GM21723 (cell line): ENCODE results near the gene TBXAS1.
"Not testable (repeated sequence)": the region's sequence is repeated elsewhere in the genome, so short reads cannot be mapped to it uniquely, and the experiment has no call there.

Experiments
- ATAC-seq: cut with Tn5 transposase; IDR thresholded peaks from one replicate; pipeline ENCODE4 v1.9.1; 2021; ENCODE audit warnings: mild to moderate bottlenecking, moderate library complexity; ENCODE audit not compliant: unreplicated experiment

Gene TBXAS1

GRCh38 chr7:139886206-139886605 is 57.1 kb downstream of the TBXAS1 start:
- no peak for ATAC-seq

- no peak for ATAC-seq
Observed at GRCh38 chr7:139886899-139887298, 57.8 kb downstream of the TBXAS1 start.

GRCh38 chr7:139887992-139888481 is 59.0 kb downstream of the TBXAS1 start:
- no peak for ATAC-seq

- no peak for ATAC-seq
Observed at GRCh38 chr7:139889186-139889871, 60.3 kb downstream of the TBXAS1 start.

GRCh38 chr7:139893461-139893860 is 64.4 kb downstream of the TBXAS1 start:
- no peak for ATAC-seq

- ATAC-seq: peak; percentile 71
Observed at GRCh38 chr7:139893999-139894398, 64.9 kb downstream of the TBXAS1 start.

- no peak for ATAC-seq
Observed at GRCh38 chr7:139895141-139895829, 66.2 kb downstream of the TBXAS1 start.

GRCh38 chr7:139896288-139896687 is 67.2 kb downstream of the TBXAS1 start:
- ATAC-seq: no peak

- ATAC-seq: no peak
Observed at GRCh38 chr7:139896831-139897230, 67.8 kb downstream of the TBXAS1 start.

- no peak for ATAC-seq
Observed at GRCh38 chr7:139897422-139898090, 68.5 kb downstream of the TBXAS1 start.

GRCh38 chr7:139898483-139898882 is 69.4 kb downstream of the TBXAS1 start:
- ATAC-seq: no peak

- ATAC-seq: no peak
Observed at GRCh38 chr7:139899328-139899955, 70.4 kb downstream of the TBXAS1 start.

GRCh38 chr7:139900326-139900725 is 71.3 kb downstream of the TBXAS1 start:
- ATAC-seq: no peak

- ATAC-seq: no peak
Observed at GRCh38 chr7:139901056-139901795, 72.2 kb downstream of the TBXAS1 start.

- ATAC-seq: no peak
Observed at GRCh38 chr7:139901901-139902300, 72.8 kb downstream of the TBXAS1 start.

GRCh38 chr7:139902436-139903102 is 73.5 kb downstream of the TBXAS1 start:
- ATAC-seq: no peak

GRCh38 chr7:139903103-139903477 is 74.0 kb downstream of the TBXAS1 start:
- ATAC-seq: not testable (repeated sequence)

- no peak for ATAC-seq
Observed at GRCh38 chr7:139906879-139907278, 77.8 kb downstream of the TBXAS1 start.

- no peak for ATAC-seq
Observed at GRCh38 chr7:139908792-139909191, 79.7 kb downstream of the TBXAS1 start.

- no peak for ATAC-seq
Observed at GRCh38 chr7:139909379-139910050, 80.5 kb downstream of the TBXAS1 start.
